Activated gamma-delta T cell (primary cell): ENCODE measurements around the gene FCHO1.

Experiments used
- DNase-seq: peaks from one replicate; lab custom pipeline; 2025; lab: John Stamatoyannopoulos, UW

FCHO1 gene

DNA sequence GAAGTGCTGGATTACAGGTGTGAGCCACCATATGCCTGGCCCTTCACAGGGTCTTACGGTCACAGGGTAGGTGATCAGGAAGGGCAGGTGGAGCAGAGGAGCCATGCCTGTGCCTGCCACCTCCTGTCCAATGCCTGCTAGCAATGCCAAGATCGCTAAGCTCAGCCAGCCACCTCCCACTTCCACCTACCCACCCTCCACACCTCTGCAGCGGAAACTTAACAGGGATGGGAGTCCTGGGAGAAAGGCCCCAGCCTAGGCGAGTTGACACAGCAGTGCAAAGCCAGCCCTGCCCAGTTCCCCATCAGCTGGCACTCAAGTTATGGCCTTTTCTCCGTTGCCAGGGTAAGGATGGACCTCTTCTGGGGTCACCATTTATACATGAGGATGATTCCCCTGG lies 15.9 kb upstream of the FCHO1 start:
- no peak for DNase-seq

DNA sequence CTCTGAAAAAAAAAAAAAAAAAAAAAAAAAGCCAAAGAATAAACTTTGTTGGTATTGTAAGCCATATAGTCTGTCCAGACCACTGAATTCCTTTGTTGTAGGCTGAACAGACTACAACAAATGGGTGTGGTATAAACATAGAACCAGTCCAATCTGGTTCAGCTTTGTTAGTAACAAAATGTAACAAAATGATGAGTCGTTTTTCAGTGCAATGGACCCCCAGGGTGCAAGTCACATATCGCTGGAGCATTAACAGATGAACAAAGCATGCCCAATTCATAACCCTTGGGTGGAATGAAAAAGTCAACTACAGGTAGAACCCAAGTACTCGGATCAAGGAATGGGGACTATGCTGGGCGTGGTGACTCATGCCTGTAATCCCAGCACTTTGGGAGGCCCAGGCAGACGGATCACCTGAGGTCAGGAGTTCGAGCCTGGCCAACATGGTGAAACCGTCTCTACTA lies 13.6 kb upstream of the FCHO1 start:
- DNase-seq, result no peak

DNA sequence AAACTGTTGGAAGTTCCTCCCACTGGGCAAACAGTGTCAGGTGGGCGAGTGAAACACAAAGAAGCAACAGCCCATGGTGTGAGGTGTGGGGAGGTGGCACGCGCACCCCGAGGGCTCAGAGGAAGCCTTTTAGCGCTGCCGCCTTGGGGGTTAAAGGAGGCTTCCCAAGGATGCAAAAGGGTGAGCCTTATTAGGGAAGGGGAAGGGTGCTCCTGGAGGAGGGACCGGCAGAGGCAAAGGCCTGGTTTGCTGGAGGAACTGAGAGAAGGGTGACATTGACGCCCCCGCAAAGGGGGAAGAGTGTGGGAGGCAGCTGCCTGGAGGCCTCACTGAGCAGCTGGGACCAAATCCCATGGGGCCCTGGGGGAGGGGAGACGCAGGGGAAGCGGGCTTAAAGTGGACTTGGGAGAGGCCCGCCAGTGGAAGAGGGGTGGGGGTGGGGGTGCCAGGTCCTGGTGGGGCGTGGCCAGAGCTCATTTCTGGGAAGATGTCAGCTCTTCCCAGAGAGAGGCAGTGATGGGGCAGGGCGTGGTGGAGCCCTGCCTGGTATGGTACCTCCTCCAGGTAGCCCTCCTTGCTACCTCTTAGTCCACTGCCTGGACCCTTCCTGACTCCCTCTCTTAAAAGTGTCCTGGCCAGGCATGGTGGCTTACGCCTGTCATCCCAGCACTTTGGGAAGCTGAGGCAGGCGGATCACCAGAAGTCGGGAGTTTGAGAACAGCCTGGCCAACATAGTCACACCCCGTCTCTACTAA lies 12.0 kb upstream of the FCHO1 start:
- no peak for DNase-seq

DNA sequence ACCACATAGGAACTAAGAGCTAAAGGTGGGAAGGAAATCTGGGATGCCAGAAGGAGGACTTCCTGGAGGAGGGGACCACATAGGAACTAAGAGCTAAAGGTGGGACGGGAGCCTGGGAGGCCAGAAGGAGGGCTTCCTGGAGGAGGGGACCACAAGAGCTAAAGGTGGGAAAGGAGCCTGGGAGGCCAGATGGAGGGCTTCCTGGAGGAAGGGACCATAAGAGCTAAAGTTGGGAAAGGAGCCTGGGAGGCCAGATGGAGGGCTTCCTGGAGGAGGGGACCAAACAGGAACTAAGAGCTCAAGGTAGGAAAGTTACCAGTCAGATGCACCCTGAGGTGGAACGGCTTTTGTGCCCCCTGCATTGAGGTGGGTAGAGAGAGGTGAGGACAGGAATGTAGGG lies 9.8 kb upstream of the FCHO1 start:
- DNase-seq, result no peak

DNA sequence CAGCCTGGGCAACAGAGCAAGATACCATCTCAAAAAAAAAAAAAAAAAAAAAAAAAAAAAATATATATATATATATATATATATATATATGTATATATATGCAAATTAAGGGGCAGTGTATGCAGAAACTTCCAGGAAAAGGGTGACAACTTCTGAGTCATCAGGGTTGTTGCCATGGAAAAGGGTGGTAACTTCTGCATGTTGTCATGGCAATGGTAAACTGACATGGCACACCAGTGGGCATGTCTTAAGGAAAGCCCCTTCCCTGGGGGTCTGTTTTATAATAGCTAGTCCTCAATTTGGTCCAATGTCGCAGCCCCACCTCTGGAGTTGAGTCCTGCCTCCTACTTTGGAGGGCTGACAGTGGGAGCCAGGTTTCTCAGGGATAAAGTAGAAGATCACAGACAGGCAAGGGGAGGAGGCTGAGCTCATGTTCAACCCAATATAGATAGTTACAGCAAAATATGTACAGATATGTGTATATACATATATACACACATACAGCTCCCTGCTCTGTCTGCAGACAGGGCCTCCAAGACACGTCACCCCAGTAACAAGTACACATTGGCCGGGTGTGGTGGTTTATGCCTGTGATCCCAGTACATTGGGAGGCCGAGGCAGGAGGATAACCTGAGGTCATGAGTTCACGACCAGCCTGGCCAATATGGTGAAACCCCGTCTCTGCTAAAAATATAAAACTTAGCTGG lies 7.2 kb upstream of the FCHO1 start:
- no peak for DNase-seq

DNA sequence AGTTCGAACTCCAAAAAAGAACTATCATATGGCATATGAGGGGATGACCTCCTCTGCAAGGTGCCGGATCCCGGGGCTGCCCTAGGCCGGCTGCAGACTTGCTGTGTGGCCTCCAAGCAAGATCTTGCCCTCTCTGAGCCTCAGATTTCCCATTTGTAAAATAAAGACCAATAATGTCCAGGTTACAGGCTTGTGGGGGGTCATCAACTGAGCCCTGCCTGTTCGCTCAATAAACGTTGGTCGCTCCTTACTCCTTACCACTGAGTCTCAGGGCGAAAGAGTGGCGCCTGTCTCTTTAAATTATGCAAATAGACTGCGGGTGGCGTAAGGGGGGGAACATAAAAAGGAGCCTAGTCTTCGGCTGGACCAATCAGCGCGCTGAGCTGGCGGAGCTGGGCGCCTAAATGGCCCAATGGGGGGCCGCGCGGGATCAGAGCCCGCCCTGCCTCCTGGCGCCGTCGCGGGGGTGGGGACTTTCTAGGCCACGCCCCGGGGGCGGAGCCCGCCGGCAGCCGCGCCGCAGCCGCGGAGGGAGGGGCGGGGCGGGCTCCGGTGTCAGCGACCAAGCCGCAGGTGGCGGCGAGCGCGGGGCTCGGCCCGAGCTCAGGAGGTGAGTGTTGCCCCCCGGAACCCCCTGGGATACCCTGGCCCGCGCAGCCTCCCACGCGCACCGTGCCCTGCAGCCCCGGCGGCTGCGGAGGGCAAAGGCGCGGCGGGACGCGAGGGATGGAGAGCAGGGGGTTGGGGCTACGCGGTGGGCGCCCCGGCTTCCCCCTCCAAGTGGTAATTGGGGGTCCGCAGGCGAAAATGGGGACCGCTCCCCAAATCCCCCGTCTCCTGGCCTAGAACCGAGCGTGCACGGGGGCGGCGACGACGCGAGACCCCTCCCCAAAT lies 3.8 kb upstream of the FCHO1 start:
- DNase-seq, result peak; percentile 91

DNA sequence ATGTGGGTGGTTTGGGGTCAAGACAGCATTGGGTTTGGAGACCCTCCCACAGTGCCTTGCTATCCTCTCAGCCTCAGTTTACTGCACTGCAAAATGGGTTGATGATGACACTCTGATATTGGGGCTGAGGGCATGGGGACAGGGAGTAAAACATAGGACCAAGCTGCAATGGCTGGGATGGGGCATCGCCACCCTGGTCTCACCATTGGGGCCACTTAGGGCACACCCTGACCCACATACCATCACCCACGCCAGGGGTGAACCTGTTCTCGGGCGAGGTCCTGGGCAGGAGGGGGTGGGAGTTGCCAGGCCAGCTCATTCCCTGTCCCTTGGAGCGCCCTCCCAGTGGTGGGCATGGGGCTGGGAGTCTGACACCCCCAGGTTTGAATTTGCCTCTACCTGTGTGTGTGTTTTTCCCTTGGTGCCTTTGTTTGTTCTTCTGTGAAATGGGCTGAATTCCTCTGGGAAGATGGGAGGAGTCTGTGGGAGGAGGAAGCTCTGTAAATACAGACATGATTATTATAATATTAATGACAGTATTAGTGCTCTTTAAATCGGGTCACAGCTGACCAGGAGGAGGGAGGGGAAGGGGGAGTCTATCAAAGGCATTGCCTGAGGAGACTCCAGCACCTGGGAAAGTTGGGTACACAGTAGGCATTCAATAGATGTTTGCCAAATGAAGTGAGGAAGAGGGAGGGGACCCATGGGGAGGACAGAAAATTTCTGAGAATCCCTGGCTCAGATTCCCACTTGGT lies 2.2 kb upstream of the FCHO1 start:
- no peak for DNase-seq

DNA sequence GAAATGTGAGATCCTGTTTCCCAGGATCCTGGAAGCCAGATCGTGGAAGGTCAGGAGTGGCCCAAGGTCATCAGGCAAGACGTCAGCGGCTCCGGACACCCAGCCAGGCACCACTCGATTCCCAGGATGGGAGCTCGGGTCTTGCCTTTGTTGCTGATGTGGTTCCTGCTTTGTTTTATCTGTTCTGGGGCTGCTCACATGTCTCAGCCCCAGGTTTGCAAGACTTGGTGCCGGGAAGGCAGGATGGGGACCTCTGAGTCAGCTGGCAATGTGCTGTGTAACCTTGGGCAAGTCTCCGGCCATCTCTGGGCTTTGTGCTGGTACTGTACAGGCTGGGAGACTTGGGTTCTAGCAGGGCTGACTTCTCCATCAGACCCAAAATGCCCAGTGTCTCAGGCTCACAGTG lies 1.4 kb upstream of the FCHO1 start:
- DNase-seq, result no peak

DNA sequence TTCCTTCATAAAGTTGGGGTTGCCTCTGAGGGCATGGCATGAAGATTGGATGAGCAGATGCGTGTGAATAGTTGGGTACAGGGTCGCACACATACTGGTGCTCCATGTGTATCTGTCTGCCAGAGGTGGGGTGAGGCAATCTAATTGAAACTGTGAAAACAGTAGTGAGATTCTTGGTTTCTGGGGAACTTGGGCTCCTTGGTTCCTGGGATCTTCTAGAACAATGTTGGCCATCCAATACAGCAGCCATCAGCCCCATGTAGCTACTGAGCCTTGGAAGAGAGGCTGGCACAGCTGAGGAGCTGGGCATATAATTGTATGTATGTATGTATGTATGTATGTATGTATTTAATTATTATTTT lies 616 bp downstream of the FCHO1 start:
- no peak for DNase-seq

DNA sequence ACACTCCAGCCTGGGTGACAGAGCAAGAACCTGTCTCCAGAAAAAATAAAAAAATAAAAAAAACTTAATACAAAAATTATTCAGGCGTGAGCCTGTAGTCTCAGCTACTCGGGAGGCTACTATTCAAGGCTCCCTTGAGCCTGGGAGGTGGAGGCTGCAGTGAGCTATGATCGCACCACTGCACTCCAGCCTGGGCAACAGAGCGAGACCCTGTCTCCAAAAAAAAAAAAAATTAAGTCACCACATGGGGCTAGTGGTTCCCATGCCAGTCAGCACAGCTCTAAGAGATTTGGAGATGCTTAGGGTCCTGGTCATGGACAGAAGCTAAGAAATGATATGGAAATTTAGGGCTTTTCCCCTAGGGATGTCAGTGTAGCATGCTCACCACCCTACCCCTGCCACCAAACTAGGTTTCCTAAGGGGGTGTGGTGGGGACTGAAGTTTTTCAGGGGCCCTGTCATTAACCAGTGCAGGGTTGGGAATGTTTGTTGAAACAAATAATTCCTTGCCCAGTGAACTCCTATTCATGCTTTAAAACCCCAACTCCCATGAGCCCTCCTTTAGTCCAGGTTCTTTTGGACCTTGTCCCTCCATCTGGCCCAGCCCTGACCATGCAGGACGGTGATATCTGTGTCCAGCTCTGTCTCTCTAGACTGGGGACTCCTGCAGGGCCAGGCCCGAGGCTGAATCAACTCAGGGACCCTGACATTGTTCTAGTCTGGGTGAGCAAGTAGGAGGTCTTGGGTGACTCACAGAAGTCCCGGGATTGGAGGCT lies 1.8 kb downstream of the FCHO1 start:
- DNase-seq, result no peak

DNA sequence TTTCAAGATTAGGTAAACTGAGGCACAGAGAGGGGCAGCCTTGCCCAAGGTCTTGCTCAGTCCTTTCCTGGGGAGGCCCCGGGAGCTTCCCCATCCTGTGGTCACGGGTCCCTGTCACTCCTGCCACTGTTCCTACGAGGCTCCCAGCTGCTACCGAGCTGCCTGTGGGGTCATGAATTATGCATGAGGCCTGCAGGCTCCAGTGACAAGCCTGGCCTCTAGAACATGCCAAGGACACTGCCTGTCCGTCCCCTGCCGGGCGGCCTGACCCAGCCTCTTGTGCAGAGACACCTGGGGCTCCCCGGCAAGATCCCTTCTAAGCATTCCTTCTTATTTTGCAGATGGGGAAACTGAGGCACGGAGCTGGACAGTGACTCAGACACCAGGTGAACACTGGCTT lies 2.7 kb downstream of the FCHO1 start:
- DNase-seq, result no peak

DNA sequence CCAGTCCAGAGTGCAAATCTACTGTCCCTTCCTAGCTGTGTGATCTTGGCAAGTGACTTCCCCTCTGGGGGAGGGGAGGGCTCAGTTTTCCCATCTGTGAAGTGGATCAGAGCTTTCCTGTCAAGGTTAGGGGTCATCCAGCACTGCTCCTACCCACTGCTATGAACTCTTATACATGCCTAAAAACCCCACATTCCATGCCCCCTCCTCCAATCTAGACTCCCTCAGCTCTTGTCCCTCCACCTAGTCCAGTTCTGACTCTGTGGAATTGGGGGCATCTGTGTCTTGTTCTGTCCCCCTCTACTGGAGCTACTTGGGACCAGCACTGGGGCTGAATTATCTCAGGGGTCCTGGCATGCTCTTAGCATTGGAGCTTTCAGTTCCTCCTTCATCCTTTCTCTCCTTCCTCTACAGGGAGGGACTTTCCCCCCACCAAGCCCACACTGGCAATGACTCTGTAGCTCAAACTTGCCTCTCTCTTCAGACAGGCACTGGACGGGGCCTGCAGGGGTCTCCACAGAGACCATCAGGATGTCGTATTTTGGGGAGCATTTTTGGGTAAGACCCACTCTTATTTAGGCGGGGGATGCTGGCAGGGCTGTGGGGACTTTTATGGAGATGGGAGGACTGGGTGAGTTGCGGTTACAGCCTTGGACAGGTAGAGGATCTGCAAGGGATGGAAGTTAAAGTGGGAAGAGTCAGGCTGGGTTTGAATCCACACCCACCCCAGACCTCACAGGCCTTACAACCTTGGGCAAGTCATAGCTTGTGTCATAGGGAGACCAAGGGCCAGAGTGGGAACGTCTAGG lies 3.6 kb downstream of the FCHO1 start:
- no peak for DNase-seq

DNA sequence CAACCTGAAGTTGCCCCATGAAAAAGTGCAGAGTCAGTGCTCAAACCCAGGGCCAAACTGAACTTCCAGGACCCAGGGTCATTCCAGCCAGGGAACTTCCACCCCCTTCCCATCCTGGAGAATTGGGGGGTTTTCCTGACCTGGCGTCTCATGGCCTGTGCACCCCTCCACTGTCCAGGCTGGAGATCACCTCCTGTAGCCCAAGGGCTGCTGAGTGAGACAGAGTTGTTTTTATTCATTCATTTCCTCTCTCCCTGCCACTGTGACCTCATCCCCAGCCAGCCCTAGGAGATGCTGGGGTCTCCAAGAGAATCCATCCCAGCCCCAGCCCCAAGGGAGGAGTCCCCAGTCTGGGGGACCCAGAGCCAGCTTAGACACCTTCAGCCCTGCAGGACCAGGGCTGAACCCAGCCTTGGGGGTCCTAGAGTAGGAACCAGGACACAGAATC lies 4.2 kb downstream of the FCHO1 start:
- DNase-seq, result no peak

DNA sequence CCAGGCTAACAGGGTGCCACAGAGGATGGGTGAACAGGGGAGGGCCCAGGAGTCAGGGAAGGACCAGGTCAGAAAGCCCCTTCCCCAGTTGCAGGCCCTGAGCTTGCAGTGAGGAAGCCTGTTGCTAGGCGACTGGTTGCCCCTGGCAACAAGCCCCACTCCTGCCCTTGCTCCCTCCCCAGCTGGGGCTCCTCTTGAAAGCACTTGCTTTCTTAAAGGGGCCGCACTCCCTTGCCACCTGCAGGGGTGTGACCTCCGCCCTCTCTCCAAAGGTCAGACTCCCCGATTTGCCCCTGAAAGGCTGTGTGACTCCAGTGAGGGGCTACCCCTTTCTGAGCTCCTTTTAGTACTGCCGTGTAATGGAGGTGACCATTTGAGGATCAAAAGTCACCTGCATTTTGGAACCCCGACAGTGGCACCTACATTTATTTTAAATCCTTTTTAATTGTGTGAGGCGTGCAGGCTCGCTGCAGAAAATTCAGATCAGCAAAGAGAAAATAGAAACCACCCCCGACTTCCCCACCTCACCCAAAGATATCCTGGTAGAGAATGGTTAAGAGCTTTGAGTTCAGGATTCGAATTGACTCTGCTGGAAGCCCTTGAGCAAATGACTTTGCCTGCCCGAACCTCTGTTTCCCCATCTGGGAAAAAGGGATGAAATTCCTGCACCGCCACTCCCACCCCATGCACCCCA lies 4.8 kb downstream of the FCHO1 start:
- DNase-seq, result no peak

DNA sequence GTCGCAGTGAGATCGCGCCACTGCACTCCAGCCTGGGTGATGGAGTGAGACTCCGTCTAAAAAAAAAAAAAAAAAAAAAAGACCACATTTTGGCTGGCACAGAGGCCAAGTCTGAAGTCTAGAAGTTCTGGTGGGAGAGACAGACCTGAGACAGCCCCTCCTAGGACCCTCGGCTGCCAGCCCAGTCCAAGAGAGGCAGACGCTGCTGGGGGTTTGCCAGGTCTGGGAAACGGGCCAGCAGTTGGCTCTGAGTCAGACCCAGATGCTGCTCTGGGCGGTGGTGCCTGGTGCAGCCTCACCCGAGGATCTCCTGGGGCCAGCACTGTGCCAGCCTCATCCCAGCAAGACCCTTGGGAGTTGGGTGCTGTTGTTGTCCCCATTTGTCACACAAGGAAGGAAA lies 5.8 kb downstream of the FCHO1 start:
- no peak for DNase-seq

DNA sequence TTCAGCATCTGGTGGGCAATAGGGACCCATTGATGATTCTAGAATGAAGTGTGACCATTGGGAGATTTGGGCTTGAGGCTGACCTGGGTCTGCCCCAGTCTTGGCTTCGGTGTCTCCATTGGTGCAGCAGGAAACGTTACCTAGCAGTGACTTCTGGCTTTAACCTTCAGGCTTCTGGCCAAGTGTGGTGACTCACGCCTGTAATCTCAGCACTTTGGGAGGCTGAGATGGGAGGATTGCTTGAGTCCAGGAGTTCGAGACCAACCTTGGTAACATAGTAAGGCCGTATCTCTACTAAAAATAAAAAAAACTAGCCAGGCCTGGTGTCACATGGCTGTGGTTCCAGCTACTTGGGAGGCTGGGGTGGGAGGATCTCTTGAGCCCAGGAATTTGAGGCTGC lies 7.2 kb downstream of the FCHO1 start:
- DNase-seq, result no peak

DNA sequence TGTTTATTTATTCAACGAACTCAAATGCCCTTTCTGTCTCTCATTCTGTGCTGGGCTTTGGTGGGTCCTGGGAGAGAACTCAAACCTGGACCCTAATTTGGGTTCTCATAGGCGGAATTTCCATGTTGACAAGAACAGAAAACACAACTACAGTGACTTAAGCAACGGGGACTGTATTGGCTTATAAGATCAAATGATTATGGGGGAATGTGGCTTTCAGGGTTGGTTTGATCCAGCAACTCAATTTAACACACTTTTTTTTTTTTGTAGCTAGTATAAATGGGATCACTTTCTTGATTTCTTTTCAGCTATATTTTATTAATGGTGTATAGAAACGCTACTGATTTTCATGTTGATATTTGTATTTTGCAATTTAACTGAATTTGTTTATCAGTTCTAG lies 9.9 kb downstream of the FCHO1 start:
- no peak for DNase-seq

DNA sequence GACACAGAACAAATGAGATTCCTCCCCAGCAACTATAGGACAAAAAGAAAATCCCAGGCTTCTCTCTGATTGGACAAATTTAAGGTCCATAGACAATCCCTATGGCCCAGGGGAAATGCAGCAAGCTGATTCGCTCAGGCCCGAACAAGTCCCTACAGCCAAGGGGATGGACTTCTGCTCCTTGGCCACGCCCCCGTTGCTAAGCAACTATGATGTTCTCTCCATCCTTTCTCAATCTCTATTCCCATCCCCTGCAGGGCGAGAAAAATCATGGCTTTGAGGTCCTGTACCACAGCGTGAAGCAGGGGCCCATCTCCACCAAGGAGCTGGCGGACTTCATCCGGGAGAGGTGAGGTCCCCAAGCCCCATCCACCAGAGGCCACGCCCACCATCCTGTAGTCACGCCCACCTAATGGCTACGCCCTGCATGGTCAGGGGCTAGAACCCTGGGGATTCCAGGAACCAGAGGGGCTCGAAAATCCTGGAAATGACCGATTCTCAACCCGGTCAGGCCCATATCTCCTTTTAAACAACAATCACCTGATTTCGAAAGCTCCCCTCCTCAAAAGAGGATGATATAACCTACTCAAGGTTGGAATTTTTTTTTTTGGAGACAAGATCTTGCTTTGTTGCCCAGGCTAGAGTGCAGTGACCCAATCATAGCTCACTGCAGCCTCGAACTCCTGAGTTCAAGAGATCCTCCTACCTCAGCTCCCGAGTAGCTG lies 11.4 kb downstream of the FCHO1 start:
- DNase-seq, result no peak

DNA sequence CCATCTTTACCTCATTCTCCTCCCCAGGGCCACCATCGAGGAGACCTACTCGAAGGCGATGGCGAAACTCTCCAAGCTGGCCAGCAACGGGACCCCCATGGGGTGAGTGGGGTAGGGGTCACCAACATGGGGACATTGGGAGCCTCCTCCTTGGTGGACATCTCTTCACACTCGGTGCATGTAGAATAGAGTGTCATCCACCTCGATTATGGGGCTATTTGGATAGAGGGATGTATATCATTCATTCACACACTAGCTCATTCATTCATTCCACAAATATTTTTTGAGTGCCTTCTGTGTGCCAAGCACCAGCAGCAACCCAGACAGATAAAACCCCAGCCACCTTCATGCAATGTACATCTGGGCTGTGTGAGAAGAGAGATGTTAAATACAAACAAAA lies 13.1 kb downstream of the FCHO1 start:
- no peak for DNase-seq
